HG02943 (cell line): ENCODE data around the gene ZNF646.
A peak's percentile ranks its signal among the peaks of the same experiment; 100 is the strongest.

Experiments used
- ATAC-seq: cut with Tn5 transposase; IDR thresholded peaks from one replicate; pipeline ENCODE4 v1.9.1; 2021; ENCODE audit warnings: mild to moderate bottlenecking, low read depth, moderate library complexity; ENCODE audit not compliant: unreplicated experiment

The ZNF646 gene

GRCh38 chr16:31063843-31064611 lies 10.2 kb upstream of the ZNF646 start:
- ATAC-seq: no peak

GRCh38 chr16:31064882-31065461 lies 9.2 kb upstream of the ZNF646 start:
- ATAC-seq: no peak

GRCh38 chr16:31067342-31067741 lies 6.9 kb upstream of the ZNF646 start:
- ATAC-seq: no peak

GRCh38 chr16:31071861-31072260 lies 2.4 kb upstream of the ZNF646 start:
- no peak for ATAC-seq

- ATAC-seq: no peak
Measured at GRCh38 chr16:31072540-31073141, 1.6 kb upstream of the ZNF646 start.

GRCh38 chr16:31073142-31073969 lies 866 bp upstream of the ZNF646 start:
- ATAC-seq: peak; percentile 52

- no peak for ATAC-seq
Measured at GRCh38 chr16:31074814-31075183, 577 bp downstream of the ZNF646 start.

- ATAC-seq: no peak
Measured at GRCh38 chr16:31076319-31076718, 2.1 kb downstream of the ZNF646 start.

- no peak for ATAC-seq
Measured at GRCh38 chr16:31077024-31077423, 2.8 kb downstream of the ZNF646 start.

GRCh38 chr16:31077592-31078396 lies 3.6 kb downstream of the ZNF646 start:
- ATAC-seq: no peak

- no peak for ATAC-seq
Measured at GRCh38 chr16:31078597-31079341, 4.5 kb downstream of the ZNF646 start.

GRCh38 chr16:31079342-31079944 lies 5.2 kb downstream of the ZNF646 start:
- no peak for ATAC-seq

- no peak for ATAC-seq
Measured at GRCh38 chr16:31080035-31080629, 5.9 kb downstream of the ZNF646 start.

GRCh38 chr16:31080756-31081419 lies 6.7 kb downstream of the ZNF646 start:
- no peak for ATAC-seq

- no peak for ATAC-seq
Measured at GRCh38 chr16:31081428-31082351, 7.5 kb downstream of the ZNF646 start.

GRCh38 chr16:31082368-31083045 lies 8.3 kb downstream of the ZNF646 start:
- ATAC-seq: no peak

- no peak for ATAC-seq
Measured at GRCh38 chr16:31083081-31083480, 8.9 kb downstream of the ZNF646 start.
